PC-9 (cell line): ENCODE results near the gene CCDC137. TPM values are rescaled to one million over a fixed set of nuclear protein-coding genes. Genes with fewer than 3 reads are reported as not detected.

Source experiments
- BruUV-seq: library from RNA; stranded (reverse); fragments of 400-500 nt; replicated peaks from 2 replicates; lab custom pipeline; 2021; lab: Mats Ljungman, UMichigan
- CTCF ChIA-PET: fragments of 300-600 bp; sonication (Branson Sonifier 250); formaldehyde crosslinking; loops from one replicate; lab custom pipeline; 2022; ENCODE audit warnings: antibody characterized with exemption; lab: Charles Lee
- POLR2A ChIA-PET: fragments of 300-600 bp; sonication (Branson Sonifier 250); formaldehyde crosslinking; loops from one replicate; lab custom pipeline; 2022; ENCODE audit warnings: antibody characterized with exemption; ENCODE audit not compliant: unreplicated experiment; lab: Charles Lee
- DNase-seq, 2 experiments: peaks; one replicate each; pipeline versions ENCODE4 v3.0.0 to v3.0.0-alpha.2; 2015 to 2022; ENCODE audit warnings: mixed read lengths in 1 of 2
- H2AFZ ChIP-seq: fragments of 200-600 bp; sonication (generic); 2 replicates; pipeline ENCODE4 v1.8.1; 2017; ENCODE audit warnings: antibody characterized with exemption
- H3F3A ChIP-seq: fragments of 200-600 bp; sonication (generic); 2 replicates; pipeline ENCODE4 v1.8.1; 2017; ENCODE audit warnings: antibody characterized with exemption, mild to moderate bottlenecking, low read depth; ENCODE audit not compliant: insufficient read depth
- H3K27ac ChIP-seq: fragments of 200-600 bp; sonication (generic); 2 replicates; pipeline ENCODE4 v1.6.1; 2016; ENCODE audit warnings: mixed run types
- H3K27me3 ChIP-seq: fragments of 200-600 bp; sonication (generic); 2 replicates; pipeline ENCODE4 v1.6.1; 2016; ENCODE audit warnings: low read depth, mixed run types; ENCODE audit not compliant: insufficient read depth
- H3K36me3 ChIP-seq: fragments of 200-600 bp; sonication (generic); 2 replicates; pipeline ENCODE4 v1.6.1; 2016; ENCODE audit warnings: low read depth, mixed run types
- H3K4me1 ChIP-seq: fragments of 200-600 bp; sonication (generic); replicated peaks from 2 replicates; pipeline ENCODE4 v1.6.1; 2016; ENCODE audit warnings: mixed run types; ENCODE audit not compliant: insufficient read depth
- H3K4me2 ChIP-seq: fragments of 200-600 bp; sonication (generic); 2 replicates; pipeline ENCODE4 v1.6.1; 2017; ENCODE audit warnings: mixed run types
- H3K4me3 ChIP-seq: fragments of 200-600 bp; sonication (generic); 2 replicates; pipeline ENCODE4 v1.6.1; 2016; ENCODE audit warnings: mixed run types
- H3K79me2 ChIP-seq: fragments of 200-600 bp; sonication (generic); 2 replicates; pipeline ENCODE4 v1.6.1; 2017; ENCODE audit warnings: low read depth, mixed run types
- H3K9me2 ChIP-seq: fragments of 200-600 bp; sonication (generic); 2 replicates; pipeline ENCODE4 v1.8.1; 2017; ENCODE audit warnings: mild to moderate bottlenecking; ENCODE audit not compliant: insufficient read depth
- H3K9me3 ChIP-seq: fragments of 200-600 bp; sonication (generic); 2 replicates; pipeline ENCODE4 v1.8.1; 2016; ENCODE audit warnings: low read depth; ENCODE audit not compliant: insufficient read depth
- H4K20me1 ChIP-seq: fragments of 200-600 bp; sonication (generic); 2 replicates; pipeline ENCODE4 v1.8.1; 2017; ENCODE audit not compliant: insufficient read depth
- CTCF ChIP-seq: fragments of 200-600 bp; sonication (generic); conservative IDR thresholded peaks from 2 replicates; pipeline ENCODE4 v1.6.1; 2017; ENCODE audit warnings: mixed run types, antibody characterized with exemption, mild to moderate bottlenecking, moderate library complexity
- EZH2 ChIP-seq: fragments of 200-600 bp; sonication (generic); IDR thresholded peaks from 2 replicates; pipeline ENCODE4 v1.8.0; 2017; ENCODE audit warnings: antibody characterized with exemption, low read depth
- intact Hi-C: fragments of 100-400 bp; cut with micrococcal nuclease; formaldehyde crosslinking; loops from one replicate; pipeline ENCODE4 v1.10.0; 2022; ENCODE audit not compliant: unreplicated experiment
- total RNA-seq: library from RNA; stranded (reverse); gene quantifications from 2 replicates; pipeline ENCODE4 v1.2.3, GENCODE V29; 2021

The CCDC137 gene
- total RNA-seq, 1 experiment from 2014 or later, result 29.3 TPM

- intact Hi-C loops, result no loop called here
- DNase-seq, result no peak
- Histone ChIP-seq H3F3A (peaks cover 29% of the 10 kb centered on the region; the same call in 1 of the 2 replicates), H3K9me3 (no peaks in the 10 kb centered on the region), H3K4me1 (peaks cover 16% of the 10 kb centered on the region), H3K27me3 (no peaks in the 10 kb centered on the region), H3K4me2 (no peak overlapping the region), H2AFZ (no peak overlapping the region), H3K4me3 (no peak overlapping the region), H4K20me1 (0 out of 2 replicates have a peak, but pooled peaks cover 3% of the 10 kb centered on the region), H3K36me3 (no peaks in the 10 kb centered on the region), H3K79me2 (peaks cover 27% of the 10 kb centered on the region), H3K9me2 (no peaks in the 10 kb centered on the region), H3K27ac (no peak overlapping the region)
- BruUV-seq, result no TSS peak
- ChIA-PET CTCF (no interaction called here), POLR2A (no interaction called here)
- TF ChIP-seq CTCF (no peak), EZH2 (no peak)
These were observed 50.7 kb downstream of the CCDC137 start for GRCh38 chr17:81717049-81717765.

DNA sequence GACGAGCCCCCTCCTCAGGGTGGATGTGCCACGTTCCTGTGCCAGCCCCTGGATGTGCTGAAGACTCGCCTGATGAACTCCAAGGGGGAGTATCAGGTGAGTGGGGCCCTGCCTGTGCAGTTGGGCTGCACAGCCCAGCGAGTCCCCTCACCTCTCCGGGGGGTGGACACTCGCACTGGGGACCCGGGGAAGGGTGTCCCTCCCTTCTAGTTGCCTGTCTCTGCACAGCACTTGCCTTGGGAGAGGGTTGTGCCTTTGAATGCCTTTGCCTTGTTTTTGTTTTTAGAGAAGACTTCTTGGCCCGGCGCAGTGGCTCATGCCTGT, 51.2 kb downstream of the CCDC137 start:
- POLR2A ChIA-PET, result no interaction called here
- H3K4me3 ChIP-seq, result no peak overlapping the region
- intact Hi-C loops, result no loop called here
- no peak overlapping the region for H2AFZ ChIP-seq
- H3K4me2 ChIP-seq, result no peak overlapping the region
- BruUV-seq, result no TSS peak
- no peak overlapping the region for H3K27ac ChIP-seq
- CTCF ChIA-PET, result no interaction called here
- no peaks in the 10 kb centered on the region for H3K9me3 ChIP-seq
- peaks cover 24% of the 10 kb centered on the region for H3K79me2 ChIP-seq
- no peak for TF ChIP-seq EZH2
- no peaks in the 10 kb centered on the region for H3K27me3 ChIP-seq
- H3K36me3 ChIP-seq, result no peaks in the 10 kb centered on the region
- H3F3A ChIP-seq, result peaks cover 31% of the 10 kb centered on the region; the same call in 1 of the 2 replicates
- no peaks in the 10 kb centered on the region for H3K9me2 ChIP-seq
- H4K20me1 ChIP-seq, result 0 out of 2 replicates have a peak, but pooled peaks cover 3% of the 10 kb centered on the region
- no peak for DNase-seq
- peaks cover 21% of the 10 kb centered on the region for H3K4me1 ChIP-seq

- POLR2A ChIA-PET, result no interaction called here
These were observed 53.1 kb downstream of the CCDC137 start for GRCh38 chr17:81719410-81720266.

More at GRCh38 chr17:81719410-81720266, 53.1 kb downstream of the CCDC137 start:
- no peak for DNase-seq
- Histone ChIP-seq H3F3A (peaks cover 29% of the 10 kb centered on the region; the same call in 1 of the 2 replicates), H3K4me2 (no peak overlapping the region), H2AFZ (no peak overlapping the region), H3K4me1 (peaks cover 25% of the 10 kb centered on the region), H3K9me2 (no peaks in the 10 kb centered on the region), H3K4me3 (no peak overlapping the region), H3K79me2 (peaks cover 7% of the 10 kb centered on the region; the same call in 1 of the 2 replicates), H3K27ac (no peak overlapping the region), H4K20me1 (0 out of 2 replicates have a peak, but pooled peaks cover 2% of the 10 kb centered on the region), H3K27me3 (no peaks in the 10 kb centered on the region), H3K9me3 (no peaks in the 10 kb centered on the region), H3K36me3 (no peaks in the 10 kb centered on the region)
- intact Hi-C loops, result no loop called here
- TSS peak; percentile 5 for BruUV-seq
- CTCF ChIA-PET, result interaction anchor here (0.5 kb wide), 1 partner anchor 96 kb away, joined by 5 read pairs; no protein-coding TSS in a partner anchor
- TF ChIP-seq EZH2, result no peak
- no peak for TF ChIP-seq CTCF
